ENCODE results near the gene AFF2. TPM values are rescaled to one million over a fixed set of nuclear protein-coding genes. Genes with fewer than 3 reads are reported as not detected.

Gene AFF2
- total RNA-seq, 1 donor from 2014 or later: 3.4 TPM

- Mint-ChIP-seq H3K27me3 (no peaks in the 10 kb centered on the region), H3K9me3 (no peaks in the 10 kb centered on the region), H3K36me3 (ENCODE audit: low read depth) (no peaks in the 10 kb centered on the region), H3K4me3 (no peak overlapping the region), H3K27ac (no peak overlapping the region), H3K4me1 (peaks cover 7% of the 10 kb centered on the region)
- no peak for DNase-seq
- ChIA-PET CTCF (interaction anchor here (0.9 kb wide), 1 partner anchor 71 kb away, joined by 3 read pairs; no protein-coding TSS in a partner anchor), POLR2A (no interaction called here)
- intact Hi-C loops (cut with micrococcal nuclease): no loop called here
- TF ChIP-seq CTCF (IDR thresholded peaks at IDR 0.05): no peak
- ATAC-seq (ENCODE audit: low read depth): no peak
These were observed 100.6 kb downstream of the AFF2 start for GRCh38 chrX:148601034-148601433.

- intact Hi-C loops (cut with micrococcal nuclease): loop anchor here (1.0 to 5.0 kb wide), 5 partner anchors 17 to 228 kb away; no protein-coding TSS in a partner anchor
- POLR2A ChIA-PET: no interaction called here
- ATAC-seq (ENCODE audit: low read depth) (peak; percentile 78), DNase-seq (no peak)
- peak overlapping the region; percentile 79 for H3K4me3 Mint-ChIP-seq
- peak overlapping the region; percentile 89 for H3K27ac Mint-ChIP-seq
- no peak for TF ChIP-seq CTCF (IDR thresholded peaks at IDR 0.05)
- CTCF ChIA-PET: no interaction called here
- no peaks in the 10 kb centered on the region for H3K27me3 Mint-ChIP-seq
- peaks cover 8% of the 10 kb centered on the region for H3K9me3 Mint-ChIP-seq
- peaks cover 1% of the 10 kb centered on the region for H3K36me3 Mint-ChIP-seq (ENCODE audit: low read depth)
- peaks cover 39% of the 10 kb centered on the region for H3K4me1 Mint-ChIP-seq
These were observed 109.3 kb downstream of the AFF2 start for GRCh38 chrX:148609515-148610327.

- DNase-seq (no peak), ATAC-seq (ENCODE audit: low read depth) (peak; percentile 61)
- TF ChIP-seq CTCF (IDR thresholded peaks at IDR 0.05): no peak
- peak overlapping the region; percentile 79 for H3K4me3 Mint-ChIP-seq
- peaks cover 39% of the 10 kb centered on the region for H3K4me1 Mint-ChIP-seq
- peaks cover 8% of the 10 kb centered on the region for H3K9me3 Mint-ChIP-seq
- no peaks in the 10 kb centered on the region for H3K27me3 Mint-ChIP-seq
- peaks cover 1% of the 10 kb centered on the region for H3K36me3 Mint-ChIP-seq (ENCODE audit: low read depth)
- ChIA-PET CTCF (no interaction called here), POLR2A (no interaction called here)
- H3K27ac Mint-ChIP-seq: peak overlapping the region; percentile 89
- intact Hi-C loops (cut with micrococcal nuclease): loop anchor here (1.0 to 5.0 kb wide), 5 partner anchors 18 to 229 kb away; no protein-coding TSS in a partner anchor
These were observed 109.9 kb downstream of the AFF2 start for GRCh38 chrX:148610328-148610698.

- Mint-ChIP-seq H3K27me3 (no peaks in the 10 kb centered on the region), H3K4me1 (peaks cover 33% of the 10 kb centered on the region), H3K9me3 (peaks cover 5% of the 10 kb centered on the region), H3K4me3 (no peak overlapping the region), H3K36me3 (ENCODE audit: low read depth) (peaks cover 1% of the 10 kb centered on the region), H3K27ac (peak overlapping the region; percentile 53)
- CTCF ChIA-PET: no interaction called here
- POLR2A ChIA-PET: no interaction called here
- intact Hi-C loops (cut with micrococcal nuclease): loop anchor here (2.0 to 5.0 kb wide), 4 partner anchors 19 to 153 kb away; no protein-coding TSS in a partner anchor
- no peak for TF ChIP-seq CTCF (IDR thresholded peaks at IDR 0.05)
- DNase-seq: no peak
- no peak for ATAC-seq (ENCODE audit: low read depth)
These were observed 111.6 kb downstream of the AFF2 start for GRCh38 chrX:148611993-148612392.

GRCh38 chrX:148612431-148612830, 112.0 kb downstream of the AFF2 start:
- ChIA-PET POLR2A (no interaction called here), CTCF (no interaction called here)
- TF ChIP-seq CTCF (IDR thresholded peaks at IDR 0.05): no peak
- intact Hi-C loops (cut with micrococcal nuclease): loop anchor here (5.0 kb wide), 2 partner anchors 70 to 85 kb away; no protein-coding TSS in a partner anchor
- H3K9me3 Mint-ChIP-seq: peaks cover under 1% of the 10 kb centered on the region
- no peak for DNase-seq
- no peaks in the 10 kb centered on the region for H3K36me3 Mint-ChIP-seq (ENCODE audit: low read depth)
- H3K4me3 Mint-ChIP-seq: no peak overlapping the region
- H3K4me1 Mint-ChIP-seq: peaks cover 29% of the 10 kb centered on the region
- ATAC-seq (ENCODE audit: low read depth): no peak
- no peaks in the 10 kb centered on the region for H3K27me3 Mint-ChIP-seq
- peak overlapping the region; percentile 24 for H3K27ac Mint-ChIP-seq
